ENCODE measurements around the gene MPG.

GRCh38 chr16:104928-105327 lies 26.9 kb downstream of the MPG start:
- TF ChIP-seq EP300 (IDR thresholded peaks at IDR 0.05), result no peak
- TF ChIP-seq CTCF (IDR thresholded peaks at IDR 0.05), result no peak
- TF ChIP-seq POLR2A (IDR thresholded peaks at IDR 0.05), result no peak
